Measurements from ENCODE around the gene NCOA7.
A peak's percentile ranks its signal among the peaks of the same experiment; 100 is the strongest.

Gene NCOA7

DNA sequence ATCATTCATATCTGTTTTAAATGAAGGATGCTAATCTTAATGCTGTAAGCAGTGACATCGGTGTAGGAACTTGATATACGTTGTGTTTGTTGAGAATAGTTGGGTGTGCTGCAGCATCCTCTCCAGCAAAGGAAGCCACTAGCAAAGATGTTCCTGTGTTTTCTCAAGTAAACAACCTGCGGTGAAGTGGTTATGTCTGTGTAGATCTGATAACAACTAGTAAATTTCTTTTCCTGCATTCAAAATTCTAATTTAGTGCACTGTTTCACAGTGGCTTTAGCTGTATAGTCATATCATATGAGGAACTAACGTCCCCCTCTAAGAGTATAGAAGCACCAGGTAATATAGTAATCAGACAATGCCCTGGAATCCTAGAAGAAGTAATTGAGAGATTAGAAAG lies 38.7 kb downstream of the NCOA7 start:
- no peak for DNase-seq (ENCODE audit: low read depth)
- TF ChIP-seq, protein P1, sequence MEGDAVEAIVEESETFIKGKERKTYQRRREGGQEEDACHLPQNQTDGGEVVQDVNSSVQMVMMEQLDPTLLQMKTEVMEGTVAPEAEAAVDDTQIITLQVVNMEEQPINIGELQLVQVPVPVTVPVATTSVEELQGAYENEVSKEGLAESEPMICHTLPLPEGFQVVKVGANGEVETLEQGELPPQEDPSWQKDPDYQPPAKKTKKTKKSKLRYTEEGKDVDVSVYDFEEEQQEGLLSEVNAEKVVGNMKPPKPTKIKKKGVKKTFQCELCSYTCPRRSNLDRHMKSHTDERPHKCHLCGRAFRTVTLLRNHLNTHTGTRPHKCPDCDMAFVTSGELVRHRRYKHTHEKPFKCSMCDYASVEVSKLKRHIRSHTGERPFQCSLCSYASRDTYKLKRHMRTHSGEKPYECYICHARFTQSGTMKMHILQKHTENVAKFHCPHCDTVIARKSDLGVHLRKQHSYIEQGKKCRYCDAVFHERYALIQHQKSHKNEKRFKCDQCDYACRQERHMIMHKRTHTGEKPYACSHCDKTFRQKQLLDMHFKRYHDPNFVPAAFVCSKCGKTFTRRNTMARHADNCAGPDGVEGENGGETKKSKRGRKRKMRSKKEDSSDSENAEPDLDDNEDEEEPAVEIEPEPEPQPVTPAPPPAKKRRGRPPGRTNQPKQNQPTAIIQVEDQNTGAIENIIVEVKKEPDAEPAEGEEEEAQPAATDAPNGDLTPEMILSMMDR (conservative IDR thresholded peaks at IDR 0.05; ENCODE audit: low read length), result no peak
- H3K4me3 ChIP-seq (ENCODE audit: low read length), result no peak overlapping the region

DNA sequence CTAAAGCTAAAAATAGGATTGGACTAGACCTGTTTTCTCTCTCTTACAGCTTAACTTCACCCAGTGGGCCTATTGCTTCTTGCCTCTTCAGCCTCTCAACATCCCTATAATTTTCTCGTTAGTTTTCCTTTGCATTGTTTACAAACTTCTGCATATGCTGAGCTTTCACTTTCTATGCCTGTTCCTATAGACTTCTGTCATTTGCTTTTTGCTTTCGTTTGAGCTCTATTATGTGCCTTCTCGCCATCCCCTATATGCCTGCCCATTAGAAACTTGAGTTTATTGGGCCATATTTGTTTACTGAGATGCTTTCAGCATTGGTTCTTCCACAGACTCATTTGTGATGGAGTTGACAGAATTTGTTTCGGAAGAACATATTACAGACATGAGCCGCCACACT lies 40.9 kb downstream of the NCOA7 start:
- DNase-seq (ENCODE audit: low read depth), result no peak
- TF ChIP-seq, protein P1 (conservative IDR thresholded peaks at IDR 0.05; ENCODE audit: low read length), result no peak
- H3K4me3 ChIP-seq (ENCODE audit: low read length), result no peak overlapping the region

DNA sequence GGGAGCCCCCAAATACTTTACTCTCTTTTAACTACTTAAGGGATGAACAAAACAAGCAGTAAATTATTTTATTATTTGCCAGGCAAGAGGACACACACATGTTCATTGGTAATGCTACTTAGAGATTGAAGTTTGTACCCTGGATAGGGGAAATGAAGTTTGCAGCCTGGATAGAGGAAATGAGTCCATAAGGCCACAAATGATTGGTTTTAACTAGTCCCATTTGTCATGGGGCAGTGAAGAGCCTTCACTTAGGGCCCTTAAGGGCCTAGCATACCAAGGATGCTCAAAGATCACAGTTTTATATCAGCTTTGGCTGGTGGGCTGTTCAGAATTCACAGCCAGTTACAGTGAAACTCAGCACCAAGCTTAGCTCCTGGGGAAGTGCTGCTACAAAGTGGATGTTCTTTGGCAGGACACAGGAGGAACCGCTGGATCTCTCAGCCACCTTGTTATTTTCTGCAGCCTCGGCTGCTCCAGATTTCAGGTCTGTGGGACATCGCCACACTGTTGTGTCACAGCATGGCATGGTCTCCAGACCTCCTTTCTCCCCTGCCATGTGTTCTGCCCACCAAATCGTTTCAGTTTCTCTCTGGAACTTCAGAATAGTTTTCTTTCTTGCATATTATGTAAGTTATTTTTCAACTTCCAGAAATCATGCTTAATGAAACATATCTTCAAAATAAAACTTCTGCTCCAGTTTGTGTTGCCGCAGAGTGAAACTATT lies 41.8 kb downstream of the NCOA7 start:
- TF ChIP-seq, protein P1 (conservative IDR thresholded peaks at IDR 0.05; ENCODE audit: low read length), result no peak
- DNase-seq (ENCODE audit: low read depth), result no peak
- no peak overlapping the region for H3K4me3 ChIP-seq (ENCODE audit: low read length)

DNA sequence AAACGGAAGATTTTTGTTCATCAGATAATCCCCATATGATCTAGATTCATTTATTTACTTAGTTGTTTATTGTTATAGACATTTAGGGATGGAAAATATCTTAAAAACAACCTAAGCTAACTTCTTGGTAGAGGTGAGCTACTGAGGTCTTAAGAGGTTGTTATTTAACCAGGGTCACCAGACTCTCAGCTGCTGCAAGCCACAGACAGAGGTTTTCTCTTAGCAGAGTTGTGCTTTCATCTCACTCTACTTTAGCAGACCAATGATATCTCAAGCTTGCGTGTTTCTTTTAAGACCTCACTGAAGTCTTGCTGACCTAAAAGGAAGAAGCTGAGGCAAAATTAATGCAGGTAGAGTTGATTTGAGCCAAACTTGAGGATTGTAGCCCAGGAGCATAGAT lies 43.6 kb downstream of the NCOA7 start:
- no peak overlapping the region for H3K4me3 ChIP-seq (ENCODE audit: low read length)
- TF ChIP-seq, protein P1 (conservative IDR thresholded peaks at IDR 0.05; ENCODE audit: low read length), result no peak
- DNase-seq (ENCODE audit: low read depth), result no peak

DNA sequence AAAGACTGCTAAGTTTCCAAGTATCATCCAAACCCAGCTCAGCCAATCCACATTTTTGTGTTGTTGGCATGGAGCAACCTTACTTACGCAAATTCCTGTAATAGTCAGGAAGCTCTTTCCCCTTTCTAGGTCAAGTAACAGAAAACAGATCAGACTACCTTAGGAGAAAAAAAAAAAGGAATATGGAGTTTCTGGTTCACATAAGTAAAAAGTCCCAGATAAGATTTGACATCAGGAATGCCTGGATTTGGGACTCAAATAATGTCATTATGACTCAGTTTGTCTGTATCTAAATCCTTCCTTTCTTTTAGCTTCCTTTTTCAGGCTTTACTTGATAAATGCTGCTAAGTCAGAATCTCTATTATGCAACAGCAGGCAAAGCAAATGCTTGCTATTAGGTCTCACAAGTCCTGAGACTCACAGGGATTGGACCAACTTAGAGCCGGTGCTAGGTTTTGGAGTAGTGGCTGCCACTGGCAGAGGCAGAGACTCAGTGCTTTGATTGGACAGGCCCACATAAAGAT lies 44.5 kb downstream of the NCOA7 start:
- H3K4me3 ChIP-seq (ENCODE audit: low read length), result no peak overlapping the region
- DNase-seq (ENCODE audit: low read depth), result peak; percentile 81
- TF ChIP-seq, protein P1 (conservative IDR thresholded peaks at IDR 0.05; ENCODE audit: low read length), result no peak

DNA sequence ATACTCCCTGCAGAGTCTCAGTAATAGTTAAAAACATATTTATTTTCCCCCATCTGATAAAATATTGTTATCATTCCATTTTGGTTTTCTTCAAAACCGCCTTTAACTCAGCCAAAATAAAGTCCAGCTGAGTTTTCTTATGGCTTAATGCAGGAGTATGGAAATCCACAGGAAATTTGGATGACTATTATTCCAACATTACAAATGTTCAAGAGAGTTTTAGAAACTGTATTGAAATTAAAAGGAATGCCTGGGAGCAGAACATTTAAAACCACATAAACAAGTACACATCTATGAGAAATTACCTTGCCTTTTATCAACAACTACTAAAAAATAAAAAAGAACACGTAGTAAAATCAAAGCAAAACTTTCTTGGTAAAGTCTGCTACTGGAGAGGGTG lies 45.7 kb downstream of the NCOA7 start:
- DNase-seq (ENCODE audit: low read depth), result no peak
- H3K4me3 ChIP-seq (ENCODE audit: low read length), result no peak overlapping the region
- TF ChIP-seq, protein P1 (conservative IDR thresholded peaks at IDR 0.05; ENCODE audit: low read length), result no peak

DNA sequence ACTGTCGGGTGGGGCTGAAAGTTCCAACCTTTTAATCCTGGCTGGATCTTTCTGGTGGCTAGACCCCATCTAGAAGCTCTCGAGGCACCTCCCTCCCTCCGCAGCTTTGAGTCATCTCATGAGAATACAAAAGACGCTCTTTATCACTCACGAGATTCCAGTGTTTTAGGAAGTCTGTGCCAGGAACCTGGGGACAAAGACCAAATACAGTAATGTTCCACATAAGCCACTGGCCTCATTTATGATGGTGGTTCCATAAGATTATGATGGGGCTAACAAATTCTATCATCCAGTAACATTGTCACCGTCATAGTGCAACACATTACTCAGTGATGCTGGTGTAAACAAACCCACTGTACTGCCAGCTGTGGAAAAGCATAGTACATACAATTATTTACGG lies 48.7 kb downstream of the NCOA7 start:
- TF ChIP-seq, protein P1 (conservative IDR thresholded peaks at IDR 0.05; ENCODE audit: low read length), result no peak
- H3K4me3 ChIP-seq (ENCODE audit: low read length), result no peak overlapping the region
- no peak for DNase-seq (ENCODE audit: low read depth)
